ENCODE data around the gene TAS2R40. TPM values are rescaled to one million over a fixed set of nuclear protein-coding genes. Genes with fewer than 3 reads are reported as not detected.

Gene TAS2R40
- total RNA-seq, 1 experiment from 2014 or later: not detected

DNA sequence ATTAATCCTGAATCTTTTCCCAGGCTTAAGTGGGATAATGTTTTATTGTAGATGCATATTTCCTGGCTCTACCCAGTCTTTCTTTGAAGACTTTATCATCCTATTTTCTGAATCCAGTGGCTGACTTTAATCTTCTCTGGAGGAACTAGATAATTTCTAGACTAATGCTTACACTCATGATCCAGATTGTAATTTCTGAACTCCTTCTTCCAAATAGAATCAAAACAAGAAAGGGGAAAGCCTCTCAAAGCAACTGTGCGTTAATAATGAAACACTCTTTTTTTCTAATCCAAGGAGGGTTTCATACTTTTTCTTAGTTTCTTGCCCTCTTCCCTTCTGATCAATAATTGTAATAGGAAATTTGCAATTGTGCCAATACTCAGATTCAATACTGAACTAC, 49.4 kb downstream of the TAS2R40 start (continued):
- TF ChIP-seq, protein P1, sequence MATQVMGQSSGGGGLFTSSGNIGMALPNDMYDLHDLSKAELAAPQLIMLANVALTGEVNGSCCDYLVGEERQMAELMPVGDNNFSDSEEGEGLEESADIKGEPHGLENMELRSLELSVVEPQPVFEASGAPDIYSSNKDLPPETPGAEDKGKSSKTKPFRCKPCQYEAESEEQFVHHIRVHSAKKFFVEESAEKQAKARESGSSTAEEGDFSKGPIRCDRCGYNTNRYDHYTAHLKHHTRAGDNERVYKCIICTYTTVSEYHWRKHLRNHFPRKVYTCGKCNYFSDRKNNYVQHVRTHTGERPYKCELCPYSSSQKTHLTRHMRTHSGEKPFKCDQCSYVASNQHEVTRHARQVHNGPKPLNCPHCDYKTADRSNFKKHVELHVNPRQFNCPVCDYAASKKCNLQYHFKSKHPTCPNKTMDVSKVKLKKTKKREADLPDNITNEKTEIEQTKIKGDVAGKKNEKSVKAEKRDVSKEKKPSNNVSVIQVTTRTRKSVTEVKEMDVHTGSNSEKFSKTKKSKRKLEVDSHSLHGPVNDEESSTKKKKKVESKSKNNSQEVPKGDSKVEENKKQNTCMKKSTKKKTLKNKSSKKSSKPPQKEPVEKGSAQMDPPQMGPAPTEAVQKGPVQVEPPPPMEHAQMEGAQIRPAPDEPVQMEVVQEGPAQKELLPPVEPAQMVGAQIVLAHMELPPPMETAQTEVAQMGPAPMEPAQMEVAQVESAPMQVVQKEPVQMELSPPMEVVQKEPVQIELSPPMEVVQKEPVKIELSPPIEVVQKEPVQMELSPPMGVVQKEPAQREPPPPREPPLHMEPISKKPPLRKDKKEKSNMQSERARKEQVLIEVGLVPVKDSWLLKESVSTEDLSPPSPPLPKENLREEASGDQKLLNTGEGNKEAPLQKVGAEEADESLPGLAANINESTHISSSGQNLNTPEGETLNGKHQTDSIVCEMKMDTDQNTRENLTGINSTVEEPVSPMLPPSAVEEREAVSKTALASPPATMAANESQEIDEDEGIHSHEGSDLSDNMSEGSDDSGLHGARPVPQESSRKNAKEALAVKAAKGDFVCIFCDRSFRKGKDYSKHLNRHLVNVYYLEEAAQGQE (IDR thresholded peaks at IDR 0.05; ENCODE audit: low read depth): no peak
- TF ChIP-seq FOSL1 (IDR thresholded peaks at IDR 0.05; ENCODE audit: low read depth) (no peak), SP1 (IDR thresholded peaks at IDR 0.05; ENCODE audit: low read depth) (no peak), ELF1 (IDR thresholded peaks at IDR 0.05; ENCODE audit: borderline replicate concordance, low read depth) (no peak)

Other genes starting within 250 kb of the TAS2R40 start
- not detected for gene OR9A2, start 194.9 kb upstream of the TAS2R40 start, total RNA-seq (2021; ENCODE audit: unreplicated experiment)
- not detected for gene OR6V1, start 169.7 kb upstream of the TAS2R40 start, total RNA-seq (2021; ENCODE audit: unreplicated experiment)
- gene PIP, start 90.0 kb upstream of the TAS2R40 start, total RNA-seq (2021; ENCODE audit: unreplicated experiment): not detected
- gene TAS2R39, start 38.6 kb upstream of the TAS2R40 start, total RNA-seq (2021; ENCODE audit: unreplicated experiment): not detected
- 83.6 TPM for gene GSTK1, start 41.4 kb downstream of the TAS2R40 start, total RNA-seq (2021; ENCODE audit: unreplicated experiment)
- gene TMEM139, start 62.9 kb downstream of the TAS2R40 start, total RNA-seq (2021; ENCODE audit: unreplicated experiment): 9.9 TPM
- gene CASP2, start 66.3 kb downstream of the TAS2R40 start, total RNA-seq (2021; ENCODE audit: unreplicated experiment): 64.1 TPM
- 0.47 TPM for gene CLCN1, start 94.1 kb downstream of the TAS2R40 start, total RNA-seq (2021; ENCODE audit: unreplicated experiment)
- 0.20 TPM for gene FAM131B, start 140.7 kb downstream of the TAS2R40 start, total RNA-seq (2021; ENCODE audit: unreplicated experiment)
- 144 TPM for gene ZYX, start 159.3 kb downstream of the TAS2R40 start, total RNA-seq (2021; ENCODE audit: unreplicated experiment)
- 29.9 TPM for gene EPHA1, start 186.8 kb downstream of the TAS2R40 start, total RNA-seq (2021; ENCODE audit: unreplicated experiment)
- gene TAS2R60, start 221.4 kb downstream of the TAS2R40 start, total RNA-seq (2021; ENCODE audit: unreplicated experiment): not detected

Measured in HCT116 (cell line).